GM12864 (cell line): Measurements from ENCODE around the gene THAP11.
"Not testable (repeated sequence)": the region's sequence is repeated elsewhere in the genome, so short reads cannot be mapped to it uniquely, and the experiment has no call there.

Source experiments
- DNase-seq: peaks from one replicate; pipeline ENCODE4 v3.0.0-alpha.2; 2011; ENCODE audit warnings: low read depth
- H3K4me3 ChIP-seq: 2 replicates; pipeline ENCODE4 v1.5.1; 2011; ENCODE audit warnings: mild to moderate bottlenecking, low read depth, low read length, control low read depth
- CTCF ChIP-seq: IDR thresholded peaks from 2 replicates; pipeline ENCODE4 v1.5.1; 2011; ENCODE audit warnings: low read depth, mild to moderate bottlenecking, moderate library complexity, low read length, control low read depth, inconsistent platforms; ENCODE audit errors: missing control alignments

Gene THAP11

GRCh38 chr16:67833415-67834241, 8.5 kb upstream of the THAP11 start:
- peak; percentile 68 for DNase-seq
- TF ChIP-seq CTCF = no peak
- H3K4me3 ChIP-seq = peak overlapping the region; percentile 67

DNA sequence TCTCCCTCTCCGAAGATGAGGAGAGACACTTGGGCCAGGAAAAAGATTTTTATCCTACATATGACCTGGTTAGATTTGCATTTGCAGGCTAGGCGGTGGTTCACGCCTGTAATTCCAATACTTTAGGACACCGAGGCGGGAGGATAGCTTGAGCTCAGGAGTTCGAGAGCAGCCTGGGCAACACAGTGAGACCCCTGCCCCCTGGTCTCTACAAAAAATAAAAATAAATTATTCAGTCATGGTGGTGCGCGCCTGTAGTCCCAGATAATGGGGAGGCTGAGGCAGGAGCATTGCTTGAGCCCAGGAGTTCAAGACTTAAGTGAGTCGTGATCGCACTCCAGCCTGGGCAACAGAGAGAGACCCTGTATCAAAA, 7.9 kb upstream of the THAP11 start:
- DNase-seq = no peak
- peak overlapping the region; percentile 67; the same call in 1 of the 2 replicates for H3K4me3 ChIP-seq
- no peak for TF ChIP-seq CTCF

GRCh38 chr16:67837190-67837589, 4.9 kb upstream of the THAP11 start:
- DNase-seq, H3K4me3 ChIP-seq: not testable (repeated sequence)

GRCh38 chr16:67837811-67838210, 4.3 kb upstream of the THAP11 start:
- DNase-seq = no peak
- TF ChIP-seq CTCF = no peak
- H3K4me3 ChIP-seq = no peak overlapping the region

GRCh38 chr16:67841198-67841815, 813 bp upstream of the THAP11 start:
- DNase-seq = no peak
- peak overlapping the region; percentile 81 for H3K4me3 ChIP-seq
- no peak for TF ChIP-seq CTCF

DNA sequence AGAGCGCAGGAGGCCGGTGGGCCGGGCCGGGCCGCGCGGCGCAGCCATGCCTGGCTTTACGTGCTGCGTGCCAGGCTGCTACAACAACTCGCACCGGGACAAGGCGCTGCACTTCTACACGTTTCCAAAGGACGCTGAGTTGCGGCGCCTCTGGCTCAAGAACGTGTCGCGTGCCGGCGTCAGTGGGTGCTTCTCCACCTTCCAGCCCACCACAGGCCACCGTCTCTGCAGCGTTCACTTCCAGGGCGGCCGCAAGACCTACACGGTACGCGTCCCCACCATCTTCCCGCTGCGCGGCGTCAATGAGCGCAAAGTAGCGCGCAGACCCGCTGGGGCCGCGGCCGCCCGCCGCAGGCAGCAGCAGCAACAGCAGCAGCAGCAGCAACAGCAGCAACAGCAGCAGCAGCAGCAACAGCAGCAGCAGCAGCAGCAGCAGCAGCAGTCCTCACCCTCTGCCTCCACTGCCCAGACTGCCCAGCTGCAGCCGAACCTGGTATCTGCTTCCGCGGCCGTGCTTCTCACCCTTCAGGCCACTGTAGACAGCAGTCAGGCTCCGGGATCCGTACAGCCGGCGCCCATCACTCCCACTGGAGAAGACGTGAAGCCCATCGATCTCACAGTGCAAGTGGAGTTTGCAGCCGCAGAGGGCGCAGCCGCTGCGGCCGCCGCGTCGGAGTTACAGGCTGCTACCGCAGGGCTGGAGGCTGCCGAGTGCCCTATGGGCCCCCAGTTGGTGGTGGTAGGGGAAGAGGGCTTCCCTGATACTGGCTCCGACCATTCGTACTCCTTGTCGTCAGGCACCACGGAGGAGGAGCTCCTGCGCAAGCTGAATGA, 606 bp downstream of the THAP11 start:
- TF ChIP-seq CTCF = peak; percentile 50
- no peak for DNase-seq
- H3K4me3 ChIP-seq = peak overlapping the region; percentile 81

DNA sequence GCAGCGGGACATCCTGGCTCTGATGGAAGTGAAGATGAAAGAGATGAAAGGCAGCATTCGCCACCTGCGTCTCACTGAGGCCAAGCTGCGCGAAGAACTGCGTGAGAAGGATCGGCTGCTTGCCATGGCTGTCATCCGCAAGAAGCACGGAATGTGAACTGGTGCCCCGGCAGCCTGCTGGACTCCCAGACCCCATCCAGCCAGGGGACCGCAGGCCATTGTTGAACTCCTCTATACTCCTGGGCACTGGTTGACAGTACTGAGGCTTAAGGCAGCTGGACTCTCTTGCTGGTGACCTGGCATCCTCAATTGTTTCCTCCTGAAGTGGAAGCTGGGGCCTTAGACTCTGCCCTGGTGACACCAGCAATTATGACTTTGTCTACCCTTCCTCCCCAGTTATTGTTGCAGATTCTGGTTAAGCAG, 1.2 kb downstream of the THAP11 start:
- DNase-seq = no peak
- TF ChIP-seq CTCF = no peak
- H3K4me3 ChIP-seq = peak overlapping the region; percentile 81
